Activated CD4-positive, alpha-beta T cell treated with anti-CD3 and anti-CD28 coated beads for 1 hour (primary cell): ENCODE measurements around the gene MIB1.

Experiments
- DNase-seq: peaks from one replicate; pipeline ENCODE4 v3.0.0-alpha.2; 2020

Gene MIB1

DNA sequence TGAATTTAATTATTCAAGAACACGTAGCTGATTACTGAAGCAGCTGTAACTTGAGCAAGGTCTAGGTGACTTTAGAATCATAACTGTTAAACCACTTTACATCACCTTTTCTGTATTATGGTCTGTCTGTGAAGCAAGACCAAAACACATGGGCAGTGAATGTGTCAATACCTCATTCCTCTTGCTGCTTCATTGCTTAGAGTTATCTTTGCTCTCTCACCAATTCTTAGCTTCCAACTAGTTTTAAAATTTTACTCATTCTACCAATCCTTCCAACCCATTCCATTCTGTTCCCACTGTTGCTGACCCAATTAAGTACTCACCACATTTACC is 80.2 kb downstream of the MIB1 start:
- DNase-seq: no peak

DNA sequence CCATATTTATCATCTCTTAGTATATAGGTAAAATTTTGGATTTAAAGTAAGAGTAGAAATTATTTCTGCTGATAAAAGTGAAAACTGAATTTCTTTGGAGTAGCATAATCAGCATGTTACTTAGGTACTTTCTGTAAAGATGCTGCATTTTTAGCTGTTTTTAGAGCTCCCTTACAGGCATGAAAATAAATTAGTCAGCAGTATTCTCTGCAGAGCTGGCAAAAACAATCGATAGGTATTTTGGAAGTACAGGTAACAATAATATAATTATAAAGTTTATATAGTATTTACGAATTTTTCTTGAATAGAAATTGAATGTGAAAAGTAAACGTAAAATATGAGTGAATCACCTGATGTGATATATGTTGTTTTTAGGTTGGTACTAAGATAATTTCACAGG is 83.3 kb downstream of the MIB1 start:
- DNase-seq: no peak

DNA sequence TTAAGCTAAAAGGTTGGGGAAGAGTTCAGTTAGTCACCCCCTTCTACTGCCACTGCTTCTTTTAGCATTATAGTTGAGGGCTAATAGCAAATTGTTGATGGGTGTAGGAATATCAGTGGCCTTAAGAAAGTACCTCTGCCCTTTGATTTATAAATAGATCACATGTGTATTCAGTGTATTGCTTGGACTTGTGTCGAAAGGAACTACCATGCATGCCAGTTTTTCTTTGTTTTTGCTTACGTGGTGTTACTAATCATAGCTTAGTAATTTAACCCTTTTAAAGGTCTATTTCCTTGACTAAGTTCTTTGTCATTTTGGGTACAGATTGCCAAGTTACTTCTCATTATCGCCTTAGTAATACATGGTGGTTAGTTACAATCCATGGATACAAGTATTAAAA is 85.6 kb downstream of the MIB1 start:
- no peak for DNase-seq

GRCh38 chr18:21826641-21827302 is 86.2 kb downstream of the MIB1 start:
- no peak for DNase-seq

- DNase-seq: no peak
Measured at GRCh38 chr18:21830532-21830931, 89.9 kb downstream of the MIB1 start.

DNA sequence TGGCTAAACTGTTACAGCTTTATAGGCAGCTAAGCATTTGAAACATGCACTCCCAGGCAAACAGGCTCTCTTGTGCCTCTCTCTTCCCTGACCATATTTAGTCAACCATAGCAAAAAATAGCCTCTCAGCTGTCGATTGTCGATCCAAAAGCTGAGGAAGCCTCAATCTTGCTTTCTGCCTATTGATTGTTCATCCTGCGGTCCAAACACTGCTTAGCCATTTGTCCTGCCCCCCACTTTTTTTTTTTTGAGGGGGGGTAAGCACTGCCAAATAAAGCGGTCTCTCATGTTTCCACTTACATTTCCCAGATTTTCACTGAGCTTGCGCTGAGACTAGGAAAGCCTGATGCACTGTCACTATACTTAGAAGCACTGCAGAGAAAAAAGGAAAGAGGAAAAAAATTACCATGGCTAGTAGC is 90.8 kb downstream of the MIB1 start:
- no peak for DNase-seq

GRCh38 chr18:21833604-21834298 is 93.2 kb downstream of the MIB1 start:
- no peak for DNase-seq

DNA sequence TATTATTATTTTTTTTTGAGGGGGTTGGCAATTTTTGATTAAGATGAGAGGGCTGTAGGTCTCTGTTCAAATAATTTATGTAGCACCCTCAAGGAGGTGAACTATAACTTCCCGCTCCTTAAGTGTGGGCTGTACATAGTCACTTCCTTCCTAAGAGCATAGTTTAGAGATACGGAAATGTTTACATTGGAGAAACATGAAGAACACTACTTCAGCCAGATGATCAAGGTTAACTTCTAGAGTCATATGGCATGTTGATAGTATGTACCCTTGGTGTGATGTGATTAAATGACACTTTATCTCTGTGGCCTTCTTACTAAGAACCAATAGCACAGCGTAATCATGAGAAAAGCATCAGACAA is 93.7 kb downstream of the MIB1 start:
- no peak for DNase-seq

- DNase-seq: no peak
Measured at GRCh38 chr18:21841570-21841969, 101.0 kb downstream of the MIB1 start.

GRCh38 chr18:21843341-21843740 is 102.7 kb downstream of the MIB1 start:
- no peak for DNase-seq

DNA sequence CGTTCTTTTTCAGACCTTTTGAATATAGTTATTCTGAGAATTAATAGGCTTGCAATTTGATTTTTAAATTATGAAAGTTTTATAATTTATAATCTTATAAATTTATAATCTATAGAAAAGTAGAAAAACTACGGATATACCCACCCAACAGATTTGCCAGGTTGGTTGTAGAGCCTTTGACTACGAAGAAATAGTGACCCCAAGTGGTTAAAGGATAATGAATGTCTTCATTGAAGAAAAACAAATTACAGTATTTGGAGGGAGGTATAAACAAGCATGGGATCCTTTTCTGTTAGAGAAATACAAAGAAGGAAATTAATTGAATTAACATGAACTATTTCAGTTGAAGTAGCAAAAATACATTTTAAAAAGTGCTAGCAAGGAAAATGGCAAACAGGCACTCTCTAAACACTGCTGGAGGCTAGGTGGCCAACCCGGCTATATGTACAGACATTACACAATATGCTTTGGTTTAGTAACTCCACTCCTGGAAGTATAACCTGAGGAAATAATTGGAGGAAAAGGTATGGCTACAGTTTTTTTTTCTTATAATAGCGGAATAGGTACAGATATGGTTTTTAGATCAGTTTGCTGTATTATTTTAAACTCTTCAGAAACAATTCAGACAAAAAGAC is 110.9 kb downstream of the MIB1 start:
- DNase-seq: no peak

- DNase-seq: no peak
Measured at GRCh38 chr18:21853016-21853415, 112.4 kb downstream of the MIB1 start.

- DNase-seq: no peak
Measured at GRCh38 chr18:21853775-21854552, 113.4 kb downstream of the MIB1 start.

GRCh38 chr18:21855432-21855831 is 114.8 kb downstream of the MIB1 start:
- DNase-seq: no peak

GRCh38 chr18:21857871-21858270 is 117.3 kb downstream of the MIB1 start:
- DNase-seq: no peak

GRCh38 chr18:21858544-21858943 is 118.0 kb downstream of the MIB1 start:
- DNase-seq: no peak

- DNase-seq: no peak
Measured at GRCh38 chr18:21864386-21864785, 123.8 kb downstream of the MIB1 start.

DNA sequence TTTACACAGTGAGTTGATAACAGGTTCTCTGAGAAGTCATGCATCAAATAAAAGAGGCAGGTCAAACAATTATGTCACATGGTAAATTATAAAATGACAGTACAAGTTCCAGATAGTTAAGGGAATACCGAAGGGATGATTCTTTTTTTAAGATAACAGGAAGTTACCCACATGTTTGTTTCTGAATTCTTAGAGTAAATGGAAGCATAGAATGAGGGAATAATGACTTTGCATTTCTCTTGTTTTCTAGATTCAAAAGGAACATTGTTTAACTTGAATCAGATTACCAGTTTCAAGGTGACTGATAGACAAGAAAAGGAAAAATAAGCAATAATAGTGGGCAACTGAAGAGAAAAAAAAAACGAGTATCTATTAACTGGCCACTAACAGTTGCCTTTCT is 124.5 kb downstream of the MIB1 start:
- no peak for DNase-seq

- DNase-seq: no peak
Measured at GRCh38 chr18:21868770-21869169, 128.2 kb downstream of the MIB1 start.

DNA sequence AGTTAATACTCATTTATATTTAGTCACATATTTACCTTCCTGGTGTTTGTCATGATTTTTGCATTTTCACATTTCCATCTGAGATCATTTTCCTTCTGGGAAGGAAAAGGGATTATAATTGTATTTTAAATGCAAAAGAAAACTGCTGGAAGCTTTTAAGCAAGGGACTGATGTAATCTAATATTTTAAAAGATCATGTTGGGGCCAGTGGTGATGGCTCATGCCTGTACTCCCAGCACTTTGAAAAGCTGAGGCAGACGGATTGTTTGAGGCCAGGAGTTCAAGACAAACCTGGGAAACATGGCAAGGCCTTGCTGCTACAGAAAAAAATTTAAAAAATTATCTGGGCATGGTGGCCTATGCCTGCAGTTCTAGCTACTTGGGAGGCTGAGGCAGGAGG is 149.0 kb downstream of the MIB1 start:
- no peak for DNase-seq

GRCh38 chr18:21894619-21895367 is 154.2 kb downstream of the MIB1 start:
- DNase-seq: no peak

DNA sequence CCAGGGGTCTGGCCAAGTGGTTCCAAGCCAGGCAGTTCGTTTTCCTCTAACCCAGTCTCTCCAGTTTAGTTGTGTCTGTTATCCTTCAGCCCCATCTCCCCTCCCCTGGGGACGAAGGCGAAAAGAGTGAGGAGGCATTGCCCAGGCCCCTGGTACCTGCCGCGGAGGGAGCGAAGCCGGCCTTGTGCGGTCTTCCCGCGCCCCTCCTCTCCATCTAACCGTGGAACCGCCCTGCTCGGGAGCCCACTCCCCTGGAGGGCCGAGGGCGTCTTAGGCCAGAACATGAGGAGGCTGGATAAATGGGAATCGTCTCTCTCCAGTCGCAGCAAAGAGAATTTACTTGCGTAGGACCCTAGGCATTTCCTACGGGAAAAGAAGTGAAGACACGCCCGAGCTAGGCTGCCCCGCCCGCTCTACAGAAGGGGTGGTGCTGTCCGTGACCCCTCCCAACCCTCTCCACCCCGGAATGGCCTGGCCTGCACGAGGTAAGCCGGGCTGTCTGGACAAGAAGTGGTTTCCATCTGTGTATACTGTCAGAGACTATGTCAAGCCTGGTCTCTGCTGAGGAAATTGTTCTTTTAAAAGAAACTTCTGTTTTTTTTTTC is 156.2 kb downstream of the MIB1 start:
- no peak for DNase-seq

DNA sequence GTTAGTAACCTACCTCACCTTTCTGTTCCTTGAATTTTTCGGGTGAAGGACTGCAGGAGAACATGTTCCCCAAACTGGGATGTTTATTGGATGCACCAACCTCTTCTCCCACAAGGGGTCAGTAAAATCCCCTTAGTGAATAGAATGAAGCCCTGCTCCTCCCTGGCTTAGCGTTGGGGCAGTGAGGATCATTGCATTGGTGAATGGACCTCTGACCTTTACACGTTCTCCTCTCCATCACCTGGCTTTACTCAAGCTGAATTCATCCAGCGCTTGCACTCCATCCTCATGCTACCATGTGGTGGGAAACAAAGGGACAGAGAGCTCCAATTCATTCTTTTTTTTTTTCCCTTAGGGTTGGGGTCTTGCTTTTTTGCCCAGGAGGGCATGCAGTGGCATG is 157.2 kb downstream of the MIB1 start:
- DNase-seq: no peak
